Stomach (tissue), 4 donors: ENCODE measurements around the gene TFIP11.

Experiments used
- CTCF ChIP-seq, 7 experiments: fragments of 450-650 bp in 4 of 7; fragments of 200-600 bp in 3 of 7; sonication (generic) in 3 of 7; IDR thresholded peaks; one replicate each; pipeline ENCODE4 v1.5.1; 2016 to 2019; ENCODE audit warnings: antibody characterized with exemption in 7 of 7, control low read depth in 2 of 7, mild to moderate bottlenecking in 1 of 7
- POLR2A ChIP-seq, 4 donors: fragments of 450-650 bp; IDR thresholded peaks; one replicate each; pipeline ENCODE4 v1.6.1; 2016; ENCODE audit warnings: antibody characterized with exemption in 4 of 4, control low read depth in 2 of 4, mild to moderate bottlenecking in 1 of 4, moderate library complexity in 1 of 4

DNA sequence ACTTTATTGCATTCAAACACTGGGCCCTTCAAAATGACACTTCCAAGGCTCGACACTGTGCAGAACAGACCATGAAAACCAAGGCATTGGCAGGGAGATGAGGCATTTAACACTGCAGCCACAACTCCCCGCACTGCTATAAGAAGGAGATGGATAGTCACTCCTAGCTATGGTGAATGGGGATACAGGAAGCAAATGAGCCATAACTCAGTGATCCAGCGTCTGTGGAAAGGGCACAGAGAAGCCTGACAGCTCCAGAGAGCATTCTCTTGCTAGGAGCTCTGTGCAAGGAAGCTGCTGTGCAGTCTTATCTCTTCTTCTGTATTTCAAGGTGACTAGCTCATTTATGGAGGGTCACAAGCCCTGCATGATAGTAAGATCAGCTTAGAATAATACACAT lies 49.6 kb downstream of the TFIP11 start:
- no peak for TF ChIP-seq CTCF (IDR thresholded peaks at IDR 0.05)
- TF ChIP-seq POLR2A (IDR thresholded peaks at IDR 0.05) = no peak
